H9 (cell line): ENCODE results near the gene KRT36. TPM values are rescaled to one million over a fixed set of nuclear protein-coding genes. Genes with fewer than 3 reads are reported as not detected.

ENCODE experiments used
- DNase-seq: peaks from one replicate; pipeline ENCODE4 v3.0.0-alpha.2; 2017
- H2AFZ ChIP-seq: one replicate; pipeline ENCODE4 v1.6.1; 2013; ENCODE audit warnings: mild to moderate bottlenecking, low read length, control low read depth, moderate library complexity
- H2AK5ac ChIP-seq: 2 replicates; pipeline ENCODE4 v1.6.1; 2013; ENCODE audit warnings: low read length, control low read depth, mixed read lengths; ENCODE audit not compliant: insufficient read length
- H2BK120ac ChIP-seq: one replicate; pipeline ENCODE4 v1.6.1; 2013; ENCODE audit warnings: low read depth, mild to moderate bottlenecking, low read length, control low read depth, inconsistent platforms; ENCODE audit not compliant: poor library complexity, severe bottlenecking
- H2BK12ac ChIP-seq: 2 replicates; pipeline ENCODE4 v1.6.1; 2013; ENCODE audit warnings: low read length, control low read depth, mixed read lengths, low read depth; ENCODE audit not compliant: insufficient read length
- H2BK15ac ChIP-seq: 2 replicates; pipeline ENCODE4 v1.6.1; 2013; ENCODE audit warnings: low read depth, low read length, control low read depth
- H2BK20ac ChIP-seq: one replicate; pipeline ENCODE4 v1.6.1; 2013; ENCODE audit warnings: low read depth, mild to moderate bottlenecking, low read length, control low read depth, inconsistent platforms; ENCODE audit not compliant: poor library complexity, severe bottlenecking
- H2BK5ac ChIP-seq: 2 replicates; pipeline ENCODE4 v1.6.1; 2013; ENCODE audit warnings: low read length, control low read depth, mixed read lengths; ENCODE audit not compliant: insufficient read length
- H3K14ac ChIP-seq: 2 replicates; pipeline ENCODE4 v1.6.1; 2013; ENCODE audit warnings: low read length, control low read depth; ENCODE audit not compliant: insufficient read depth
- H3K18ac ChIP-seq: 2 replicates; pipeline ENCODE4 v1.6.1; 2013; ENCODE audit warnings: low read depth, mild to moderate bottlenecking, mixed read lengths, low read length, control low read depth; ENCODE audit not compliant: insufficient read length
- H3K23ac ChIP-seq: 2 replicates; pipeline ENCODE4 v1.6.1; 2013; ENCODE audit warnings: low read length, control low read depth, mixed read lengths, low read depth; ENCODE audit not compliant: insufficient read length
- H3K23me2 ChIP-seq: 2 replicates; pipeline ENCODE4 v1.6.1; 2013; ENCODE audit warnings: low read depth, mild to moderate bottlenecking, mixed read lengths, low read length, control low read depth; ENCODE audit not compliant: insufficient read length, poor library complexity, severe bottlenecking
- H3K27ac ChIP-seq: 2 replicates; pipeline ENCODE4 v1.5.1; 2013; ENCODE audit warnings: low read length, control low read depth, mixed read lengths, low read depth; ENCODE audit not compliant: insufficient read length
- H3K27me3 ChIP-seq: 2 replicates; pipeline ENCODE4 v1.6.1; 2013; ENCODE audit warnings: low read length, control low read depth, inconsistent platforms; ENCODE audit not compliant: insufficient read depth
- H3K4ac ChIP-seq: 2 replicates; pipeline ENCODE4 v1.6.1; 2013; ENCODE audit warnings: low read depth, mild to moderate bottlenecking, control low read depth, inconsistent platforms, low read length, moderate library complexity
- H3K4me1 ChIP-seq: 2 replicates; pipeline ENCODE4 v1.6.1; 2013; ENCODE audit warnings: low read length, control low read depth, inconsistent platforms; ENCODE audit not compliant: insufficient read depth
- H3K4me2 ChIP-seq: 2 replicates; pipeline ENCODE4 v1.6.1; 2013; ENCODE audit warnings: low read length, control low read depth, mixed read lengths; ENCODE audit not compliant: insufficient read length, insufficient read depth
- H3K56ac ChIP-seq: 2 replicates; pipeline ENCODE4 v1.6.1; 2013; ENCODE audit warnings: low read depth, mild to moderate bottlenecking, mixed read lengths, low read length, control low read depth; ENCODE audit not compliant: insufficient read length
- H3K79me1 ChIP-seq: 2 replicates; pipeline ENCODE4 v1.6.1; 2013; ENCODE audit warnings: low read depth, mild to moderate bottlenecking, moderate library complexity, low read length, control low read depth, inconsistent platforms; ENCODE audit not compliant: insufficient read depth, poor library complexity, severe bottlenecking
- H3K79me2 ChIP-seq: 2 replicates; pipeline ENCODE4 v1.6.1; 2013; ENCODE audit warnings: low read length, control low read depth, inconsistent platforms; ENCODE audit not compliant: insufficient read depth
- H3K9ac ChIP-seq: 2 replicates; pipeline ENCODE4 v1.6.1; 2013; ENCODE audit warnings: low read length, control low read depth, mixed read lengths; ENCODE audit not compliant: insufficient read length; ENCODE audit errors: extremely low read depth
- H3K9me3 ChIP-seq: one replicate; pipeline ENCODE4 v1.6.1; 2013; ENCODE audit warnings: low read depth, low read length, inconsistent platforms; ENCODE audit not compliant: control insufficient read depth
- H3T11ph ChIP-seq: one replicate; pipeline ENCODE4 v1.6.1; 2013; ENCODE audit warnings: mild to moderate bottlenecking, low read length, control low read depth, inconsistent platforms
- H4K20me1 ChIP-seq: one replicate; pipeline ENCODE4 v1.6.1; 2013; ENCODE audit not compliant: control insufficient read depth, insufficient read length, insufficient read depth
- H4K5ac ChIP-seq: 2 replicates; pipeline ENCODE4 v1.6.1; 2013; ENCODE audit warnings: low read depth, mild to moderate bottlenecking, mixed read lengths, low read length, control low read depth; ENCODE audit not compliant: insufficient read length
- H4K8ac ChIP-seq: replicated peaks from 2 replicates; pipeline ENCODE4 v1.6.1; 2013; ENCODE audit warnings: low read length, control low read depth, mixed read lengths, low read depth; ENCODE audit not compliant: insufficient read length
- H4K91ac ChIP-seq: 2 replicates; pipeline ENCODE4 v1.6.1; 2013; ENCODE audit warnings: low read depth, mild to moderate bottlenecking, moderate library complexity, mixed read lengths, low read length, control low read depth; ENCODE audit not compliant: insufficient read length
- H3K27ac Mint-ChIP-seq, 3 experiments: 2 replicates in 2 of 3; 3 replicates in 1 of 3; pipeline ENCODE4 v1.8.0; 2020 to 2021; ENCODE audit warnings: mixed read lengths in 3 of 3, mild to moderate bottlenecking in 1 of 3, moderate library complexity in 1 of 3
- H3K27me3 Mint-ChIP-seq: 2 replicates; pipeline ENCODE4 v1.8.0; 2021; ENCODE audit warnings: low read depth, mild to moderate bottlenecking, moderate library complexity, mixed read lengths
- H3K36me3 Mint-ChIP-seq, 3 experiments: 2 replicates in 2 of 3; 3 replicates in 1 of 3; pipeline ENCODE4 v1.8.0; 2020 to 2021; ENCODE audit warnings: low read depth in 3 of 3, mixed read lengths in 3 of 3; ENCODE audit not compliant: insufficient read depth in 1 of 3
- H3K4me1 Mint-ChIP-seq, 2 experiments: 2 replicates each; pipeline ENCODE4 v1.8.0; 2020; ENCODE audit warnings: mixed read lengths in 2 of 2
- H3K4me3 Mint-ChIP-seq, 2 experiments: 2 replicates in 1 of 2; 3 replicates in 1 of 2; pipeline ENCODE4 v1.8.0; 2020 to 2021; ENCODE audit warnings: mild to moderate bottlenecking in 2 of 2, mixed read lengths in 2 of 2, moderate library complexity in 1 of 2
- H3K9me3 Mint-ChIP-seq, 2 experiments: 2 replicates in 1 of 2; 3 replicates in 1 of 2; pipeline ENCODE4 v1.8.0; 2020; ENCODE audit warnings: mild to moderate bottlenecking in 2 of 2, mixed read lengths in 2 of 2, moderate library complexity in 1 of 2
- WGBS: extraction: QIAGEN DNeasy Blood & Tissue Kit; methylation state at CpG from one replicate; pipeline ENCODE4 v1.1.7; 2013; ENCODE audit warnings: missing lambda C conversion rate, low lambda C conversion rate, mixed read lengths; ENCODE audit not compliant: insufficient read length; ENCODE audit errors: extremely low coverage; 5-methylcytosine and 5-hydroxymethylcytosine counted together
- total RNA-seq: library from RNA; stranded (reverse); gene quantifications from 2 replicates; pipeline ENCODE4 v1.2.1, GENCODE V29; 2021
- TF ChIP-seq, protein P1 (sequence below): fragments of 200-600 bp; sonication (generic); conservative IDR thresholded peaks from 3 replicates; pipeline ENCODE4 v1.8.0; 2021; ENCODE audit warnings: antibody characterized with exemption, mild to moderate bottlenecking

Gene KRT36
- total RNA-seq, 1 experiment from 2014 or later, result not detected

DNA sequence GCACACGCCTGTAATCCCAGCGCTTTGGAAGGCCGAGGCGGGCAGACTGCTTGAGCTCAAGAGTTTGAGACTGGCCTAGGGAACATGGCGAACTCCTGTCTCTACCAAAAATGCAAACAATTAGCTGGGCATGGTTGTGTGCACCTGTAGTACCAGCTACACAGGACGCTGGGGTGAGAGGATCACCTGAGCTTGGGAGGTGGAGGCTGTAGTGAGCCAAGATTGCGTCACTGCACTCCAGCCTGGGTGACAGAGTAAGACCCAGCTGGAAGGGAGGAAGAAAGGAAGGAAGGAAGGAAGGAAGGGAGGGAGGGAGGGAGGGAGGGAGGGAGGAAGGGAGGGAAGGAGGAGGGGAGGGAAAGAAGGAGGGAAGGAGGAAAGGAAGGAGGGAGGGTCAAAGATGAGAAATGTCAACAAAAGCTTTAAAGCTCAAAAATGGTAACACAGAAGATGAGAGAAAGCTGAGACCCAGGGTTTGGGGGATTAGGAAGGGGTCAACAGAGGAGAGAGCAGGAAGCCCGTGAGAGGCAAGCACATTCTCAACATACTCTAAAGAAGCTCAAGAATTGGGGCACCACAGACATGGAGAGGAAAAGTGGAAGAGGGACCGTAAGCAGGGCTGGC is 43.3 kb upstream of the KRT36 start:
- H4K20me1 ChIP-seq, result no peaks in the 10 kb centered on the region
- H3K18ac ChIP-seq, result no peak overlapping the region
- H3K9ac ChIP-seq, result no peak overlapping the region
- H2BK15ac ChIP-seq, result no peak overlapping the region
- H4K5ac ChIP-seq, result no peak overlapping the region
- Mint-ChIP-seq H3K4me1 (peaks cover 41 to 52% of the 10 kb centered on the region in 2 experiments), H3K27ac (no peak overlapping the region), H3K9me3 (no peaks in the 10 kb centered on the region; a peak in 1 of 5 replicates), H3K27me3 (peaks cover 26% of the 10 kb centered on the region), H3K36me3 (no peaks in the 10 kb centered on the region), H3K4me3 (no peak overlapping the region)
- no peak overlapping the region for H3K23ac ChIP-seq
- H3K27ac ChIP-seq, result no peak overlapping the region
- peaks cover 2% of the 10 kb centered on the region; the same call in 1 of the 2 replicates for H3K4me1 ChIP-seq
- H3K27me3 ChIP-seq, result no peaks in the 10 kb centered on the region
- H3K23me2 ChIP-seq, result peaks cover 6% of the 10 kb centered on the region
- H3T11ph ChIP-seq, result no peak overlapping the region
- H4K8ac ChIP-seq, result no peak overlapping the region
- no peak overlapping the region for H2BK20ac ChIP-seq
- H2BK12ac ChIP-seq, result no peak overlapping the region
- no peaks in the 10 kb centered on the region for H3K9me3 ChIP-seq
- TF ChIP-seq, protein P1, sequence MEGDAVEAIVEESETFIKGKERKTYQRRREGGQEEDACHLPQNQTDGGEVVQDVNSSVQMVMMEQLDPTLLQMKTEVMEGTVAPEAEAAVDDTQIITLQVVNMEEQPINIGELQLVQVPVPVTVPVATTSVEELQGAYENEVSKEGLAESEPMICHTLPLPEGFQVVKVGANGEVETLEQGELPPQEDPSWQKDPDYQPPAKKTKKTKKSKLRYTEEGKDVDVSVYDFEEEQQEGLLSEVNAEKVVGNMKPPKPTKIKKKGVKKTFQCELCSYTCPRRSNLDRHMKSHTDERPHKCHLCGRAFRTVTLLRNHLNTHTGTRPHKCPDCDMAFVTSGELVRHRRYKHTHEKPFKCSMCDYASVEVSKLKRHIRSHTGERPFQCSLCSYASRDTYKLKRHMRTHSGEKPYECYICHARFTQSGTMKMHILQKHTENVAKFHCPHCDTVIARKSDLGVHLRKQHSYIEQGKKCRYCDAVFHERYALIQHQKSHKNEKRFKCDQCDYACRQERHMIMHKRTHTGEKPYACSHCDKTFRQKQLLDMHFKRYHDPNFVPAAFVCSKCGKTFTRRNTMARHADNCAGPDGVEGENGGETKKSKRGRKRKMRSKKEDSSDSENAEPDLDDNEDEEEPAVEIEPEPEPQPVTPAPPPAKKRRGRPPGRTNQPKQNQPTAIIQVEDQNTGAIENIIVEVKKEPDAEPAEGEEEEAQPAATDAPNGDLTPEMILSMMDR, result no peak
- H2AFZ ChIP-seq, result no peak overlapping the region
- H4K91ac ChIP-seq, result no peak overlapping the region
- no peak overlapping the region for H3K14ac ChIP-seq
- DNase-seq, result no peak
- no peak overlapping the region for H3K4ac ChIP-seq
- no peak overlapping the region for H2BK5ac ChIP-seq
- no peak overlapping the region for H3K4me2 ChIP-seq
- H3K56ac ChIP-seq, result no peak overlapping the region
- no peaks in the 10 kb centered on the region for H3K79me1 ChIP-seq
- no peaks in the 10 kb centered on the region for H3K79me2 ChIP-seq
- no peak overlapping the region for H2BK120ac ChIP-seq
- WGBS, result no CpG with 5 or more reads among the region's 9 CpGs
- no peak overlapping the region for H2AK5ac ChIP-seq
